H9 (cell line): ENCODE measurements around the gene HMGCS1. TPM values are rescaled to one million over a fixed set of nuclear protein-coding genes. Genes with fewer than 3 reads are reported as not detected.

ENCODE experiments used
- DNase-seq: peaks from one replicate; pipeline ENCODE4 v3.0.0-alpha.2; 2017
- H2AFZ ChIP-seq: one replicate; pipeline ENCODE4 v1.6.1; 2013; ENCODE audit warnings: mild to moderate bottlenecking, low read length, control low read depth, moderate library complexity
- H2AK5ac ChIP-seq: 2 replicates; pipeline ENCODE4 v1.6.1; 2013; ENCODE audit warnings: low read length, control low read depth, mixed read lengths; ENCODE audit not compliant: insufficient read length
- H2BK120ac ChIP-seq: one replicate; pipeline ENCODE4 v1.6.1; 2013; ENCODE audit warnings: low read depth, mild to moderate bottlenecking, low read length, control low read depth, inconsistent platforms; ENCODE audit not compliant: poor library complexity, severe bottlenecking
- H2BK12ac ChIP-seq: 2 replicates; pipeline ENCODE4 v1.6.1; 2013; ENCODE audit warnings: low read length, control low read depth, mixed read lengths, low read depth; ENCODE audit not compliant: insufficient read length
- H2BK15ac ChIP-seq: 2 replicates; pipeline ENCODE4 v1.6.1; 2013; ENCODE audit warnings: low read depth, low read length, control low read depth
- H2BK20ac ChIP-seq: one replicate; pipeline ENCODE4 v1.6.1; 2013; ENCODE audit warnings: low read depth, mild to moderate bottlenecking, low read length, control low read depth, inconsistent platforms; ENCODE audit not compliant: poor library complexity, severe bottlenecking
- H2BK5ac ChIP-seq: 2 replicates; pipeline ENCODE4 v1.6.1; 2013; ENCODE audit warnings: low read length, control low read depth, mixed read lengths; ENCODE audit not compliant: insufficient read length
- H3K14ac ChIP-seq: 2 replicates; pipeline ENCODE4 v1.6.1; 2013; ENCODE audit warnings: low read length, control low read depth; ENCODE audit not compliant: insufficient read depth
- H3K18ac ChIP-seq: 2 replicates; pipeline ENCODE4 v1.6.1; 2013; ENCODE audit warnings: low read depth, mild to moderate bottlenecking, mixed read lengths, low read length, control low read depth; ENCODE audit not compliant: insufficient read length
- H3K23ac ChIP-seq: 2 replicates; pipeline ENCODE4 v1.6.1; 2013; ENCODE audit warnings: low read length, control low read depth, mixed read lengths, low read depth; ENCODE audit not compliant: insufficient read length
- H3K23me2 ChIP-seq: 2 replicates; pipeline ENCODE4 v1.6.1; 2013; ENCODE audit warnings: low read depth, mild to moderate bottlenecking, mixed read lengths, low read length, control low read depth; ENCODE audit not compliant: insufficient read length, poor library complexity, severe bottlenecking
- H3K27ac ChIP-seq: 2 replicates; pipeline ENCODE4 v1.5.1; 2013; ENCODE audit warnings: low read length, control low read depth, mixed read lengths, low read depth; ENCODE audit not compliant: insufficient read length
- H3K27me3 ChIP-seq: 2 replicates; pipeline ENCODE4 v1.6.1; 2013; ENCODE audit warnings: low read length, control low read depth, inconsistent platforms; ENCODE audit not compliant: insufficient read depth
- H3K4ac ChIP-seq: 2 replicates; pipeline ENCODE4 v1.6.1; 2013; ENCODE audit warnings: low read depth, mild to moderate bottlenecking, control low read depth, inconsistent platforms, low read length, moderate library complexity
- H3K4me1 ChIP-seq: 2 replicates; pipeline ENCODE4 v1.6.1; 2013; ENCODE audit warnings: low read length, control low read depth, inconsistent platforms; ENCODE audit not compliant: insufficient read depth
- H3K4me2 ChIP-seq: 2 replicates; pipeline ENCODE4 v1.6.1; 2013; ENCODE audit warnings: low read length, control low read depth, mixed read lengths; ENCODE audit not compliant: insufficient read length, insufficient read depth
- H3K56ac ChIP-seq: 2 replicates; pipeline ENCODE4 v1.6.1; 2013; ENCODE audit warnings: low read depth, mild to moderate bottlenecking, mixed read lengths, low read length, control low read depth; ENCODE audit not compliant: insufficient read length
- H3K79me1 ChIP-seq: 2 replicates; pipeline ENCODE4 v1.6.1; 2013; ENCODE audit warnings: low read depth, mild to moderate bottlenecking, moderate library complexity, low read length, control low read depth, inconsistent platforms; ENCODE audit not compliant: insufficient read depth, poor library complexity, severe bottlenecking
- H3K79me2 ChIP-seq: 2 replicates; pipeline ENCODE4 v1.6.1; 2013; ENCODE audit warnings: low read length, control low read depth, inconsistent platforms; ENCODE audit not compliant: insufficient read depth
- H3K9ac ChIP-seq: 2 replicates; pipeline ENCODE4 v1.6.1; 2013; ENCODE audit warnings: low read length, control low read depth, mixed read lengths; ENCODE audit not compliant: insufficient read length; ENCODE audit errors: extremely low read depth
- H3K9me3 ChIP-seq: one replicate; pipeline ENCODE4 v1.6.1; 2013; ENCODE audit warnings: low read depth, low read length, inconsistent platforms; ENCODE audit not compliant: control insufficient read depth
- H3T11ph ChIP-seq: one replicate; pipeline ENCODE4 v1.6.1; 2013; ENCODE audit warnings: mild to moderate bottlenecking, low read length, control low read depth, inconsistent platforms
- H4K20me1 ChIP-seq: one replicate; pipeline ENCODE4 v1.6.1; 2013; ENCODE audit not compliant: control insufficient read depth, insufficient read length, insufficient read depth
- H4K5ac ChIP-seq: 2 replicates; pipeline ENCODE4 v1.6.1; 2013; ENCODE audit warnings: low read depth, mild to moderate bottlenecking, mixed read lengths, low read length, control low read depth; ENCODE audit not compliant: insufficient read length
- H4K8ac ChIP-seq: replicated peaks from 2 replicates; pipeline ENCODE4 v1.6.1; 2013; ENCODE audit warnings: low read length, control low read depth, mixed read lengths, low read depth; ENCODE audit not compliant: insufficient read length
- H4K91ac ChIP-seq: 2 replicates; pipeline ENCODE4 v1.6.1; 2013; ENCODE audit warnings: low read depth, mild to moderate bottlenecking, moderate library complexity, mixed read lengths, low read length, control low read depth; ENCODE audit not compliant: insufficient read length
- H3K27ac Mint-ChIP-seq, 3 experiments: 2 replicates in 2 of 3; 3 replicates in 1 of 3; pipeline ENCODE4 v1.8.0; 2020 to 2021; ENCODE audit warnings: mixed read lengths in 3 of 3, mild to moderate bottlenecking in 1 of 3, moderate library complexity in 1 of 3
- H3K27me3 Mint-ChIP-seq: 2 replicates; pipeline ENCODE4 v1.8.0; 2021; ENCODE audit warnings: low read depth, mild to moderate bottlenecking, moderate library complexity, mixed read lengths
- H3K36me3 Mint-ChIP-seq, 3 experiments: 2 replicates in 2 of 3; 3 replicates in 1 of 3; pipeline ENCODE4 v1.8.0; 2020 to 2021; ENCODE audit warnings: low read depth in 3 of 3, mixed read lengths in 3 of 3; ENCODE audit not compliant: insufficient read depth in 1 of 3
- H3K4me1 Mint-ChIP-seq, 2 experiments: 2 replicates each; pipeline ENCODE4 v1.8.0; 2020; ENCODE audit warnings: mixed read lengths in 2 of 2
- H3K4me3 Mint-ChIP-seq, 2 experiments: 2 replicates in 1 of 2; 3 replicates in 1 of 2; pipeline ENCODE4 v1.8.0; 2020 to 2021; ENCODE audit warnings: mild to moderate bottlenecking in 2 of 2, mixed read lengths in 2 of 2, moderate library complexity in 1 of 2
- H3K9me3 Mint-ChIP-seq, 2 experiments: 2 replicates in 1 of 2; 3 replicates in 1 of 2; pipeline ENCODE4 v1.8.0; 2020; ENCODE audit warnings: mild to moderate bottlenecking in 2 of 2, mixed read lengths in 2 of 2, moderate library complexity in 1 of 2
- CTCF ChIP-seq: fragments of 200-600 bp; sonication (generic); conservative IDR thresholded peaks from 3 replicates; pipeline ENCODE4 v1.8.0; 2021; ENCODE audit warnings: antibody characterized with exemption, mild to moderate bottlenecking
- WGBS: extraction: QIAGEN DNeasy Blood & Tissue Kit; methylation state at CpG from one replicate; pipeline ENCODE4 v1.1.7; 2013; ENCODE audit warnings: missing lambda C conversion rate, low lambda C conversion rate, mixed read lengths; ENCODE audit not compliant: insufficient read length; ENCODE audit errors: extremely low coverage; 5-methylcytosine and 5-hydroxymethylcytosine counted together
- total RNA-seq: library from RNA; stranded (reverse); gene quantifications from 2 replicates; pipeline ENCODE4 v1.2.1, GENCODE V29; 2021

The HMGCS1 gene
- total RNA-seq, 1 experiment from 2014 or later = 147 TPM

- Histone ChIP-seq H3K14ac (no peak overlapping the region), H2BK120ac (no peak overlapping the region), H3K9ac (no peak overlapping the region), H3K27me3 (no peaks in the 10 kb centered on the region), H3K4me2 (no peak overlapping the region), H3K4me1 (no peaks in the 10 kb centered on the region), H3K27ac (no peak overlapping the region), H3K23ac (no peak overlapping the region), H3K56ac (no peak overlapping the region), H3K79me1 (no peaks in the 10 kb centered on the region), H2BK20ac (no peak overlapping the region), H4K8ac (no peak overlapping the region), H3K4ac (no peak overlapping the region), H2BK12ac (no peak overlapping the region), H3K9me3 (no peaks in the 10 kb centered on the region), H2BK5ac (no peak overlapping the region), H4K91ac (no peak overlapping the region), H4K20me1 (no peaks in the 10 kb centered on the region), H3K23me2 (no peaks in the 10 kb centered on the region), H4K5ac (no peak overlapping the region), H2BK15ac (no peak overlapping the region), H3K79me2 (no peaks in the 10 kb centered on the region), H3K18ac (no peak overlapping the region), H2AFZ (no peak overlapping the region), H2AK5ac (no peak overlapping the region), H3T11ph (no peak overlapping the region)
- no peak overlapping the region for H3K4me3 Mint-ChIP-seq
- no CpG with 5 or more reads among the region's 2 CpGs for WGBS
- peaks cover 9% of the 10 kb centered on the region; the same call in 1 of the 2 replicates for H3K27me3 Mint-ChIP-seq
- no peaks in the 10 kb centered on the region; a peak in 1 of 5 replicates for H3K9me3 Mint-ChIP-seq
- H3K36me3 Mint-ChIP-seq = no peaks in the 10 kb centered on the region
- no peaks in the 10 kb centered on the region for H3K4me1 Mint-ChIP-seq
- no peak for TF ChIP-seq CTCF
- no peak overlapping the region for H3K27ac Mint-ChIP-seq
- DNase-seq = no peak
Measured at GRCh38 chr5:43256261-43256966, 56.8 kb downstream of the HMGCS1 start.
